ENCODE measurements around the gene CDC16.
A peak's percentile ranks its signal among the peaks of the same experiment; 100 is the strongest.
"Not testable (repeated sequence)": the region's sequence is repeated elsewhere in the genome, so short reads cannot be mapped to it uniquely, and the experiment has no call there.

Gene CDC16, protein sequence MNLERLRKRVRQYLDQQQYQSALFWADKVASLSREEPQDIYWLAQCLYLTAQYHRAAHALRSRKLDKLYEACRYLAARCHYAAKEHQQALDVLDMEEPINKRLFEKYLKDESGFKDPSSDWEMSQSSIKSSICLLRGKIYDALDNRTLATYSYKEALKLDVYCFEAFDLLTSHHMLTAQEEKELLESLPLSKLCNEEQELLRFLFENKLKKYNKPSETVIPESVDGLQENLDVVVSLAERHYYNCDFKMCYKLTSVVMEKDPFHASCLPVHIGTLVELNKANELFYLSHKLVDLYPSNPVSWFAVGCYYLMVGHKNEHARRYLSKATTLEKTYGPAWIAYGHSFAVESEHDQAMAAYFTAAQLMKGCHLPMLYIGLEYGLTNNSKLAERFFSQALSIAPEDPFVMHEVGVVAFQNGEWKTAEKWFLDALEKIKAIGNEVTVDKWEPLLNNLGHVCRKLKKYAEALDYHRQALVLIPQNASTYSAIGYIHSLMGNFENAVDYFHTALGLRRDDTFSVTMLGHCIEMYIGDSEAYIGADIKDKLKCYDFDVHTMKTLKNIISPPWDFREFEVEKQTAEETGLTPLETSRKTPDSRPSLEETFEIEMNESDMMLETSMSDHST

DNA sequence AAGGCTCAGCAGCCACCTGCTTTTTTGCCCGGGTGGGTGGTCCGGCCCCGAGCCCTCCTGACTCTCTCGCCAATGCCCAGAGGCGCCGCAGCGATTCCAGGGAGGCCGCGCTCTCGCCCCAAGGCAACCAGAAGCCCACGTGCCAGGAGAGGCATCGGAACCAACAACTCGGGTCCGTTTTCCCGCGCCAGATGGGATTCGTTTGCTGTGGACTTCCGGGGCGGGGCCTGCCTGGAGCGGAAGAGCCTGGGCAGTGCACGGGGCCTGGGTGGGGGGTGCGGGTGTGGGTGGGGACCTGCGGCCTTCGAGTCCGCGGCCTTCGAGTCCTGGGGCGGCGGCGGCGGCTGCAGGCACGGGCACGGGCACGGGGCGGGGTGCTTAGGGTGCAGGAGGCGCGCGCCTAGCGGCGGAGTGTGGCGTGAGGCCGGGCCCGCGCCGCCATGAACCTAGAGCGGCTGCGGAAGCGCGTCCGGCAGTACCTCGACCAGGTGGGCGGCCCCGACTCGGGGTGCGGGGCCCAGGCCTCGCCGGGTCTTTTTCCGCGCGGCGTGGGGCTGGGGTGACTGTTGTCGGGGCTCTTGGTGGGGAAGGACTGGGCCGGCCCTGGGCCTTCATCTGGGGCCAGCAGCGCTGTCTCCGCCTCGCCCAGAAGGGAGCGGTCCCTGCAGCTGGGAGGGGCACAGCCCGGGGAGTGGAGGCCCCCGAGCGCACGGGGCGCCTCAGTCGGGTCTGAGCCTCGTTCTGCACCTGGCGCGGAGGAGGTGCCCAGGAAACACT lies at the start of gene CDC16:
Gene CDC16 (plus strand): TSS at position 253 of the 777 bp plus-strand sequence. CDS start 188 bp downstream, at position 441.
- DNase-seq = peak; percentile 89

DNA sequence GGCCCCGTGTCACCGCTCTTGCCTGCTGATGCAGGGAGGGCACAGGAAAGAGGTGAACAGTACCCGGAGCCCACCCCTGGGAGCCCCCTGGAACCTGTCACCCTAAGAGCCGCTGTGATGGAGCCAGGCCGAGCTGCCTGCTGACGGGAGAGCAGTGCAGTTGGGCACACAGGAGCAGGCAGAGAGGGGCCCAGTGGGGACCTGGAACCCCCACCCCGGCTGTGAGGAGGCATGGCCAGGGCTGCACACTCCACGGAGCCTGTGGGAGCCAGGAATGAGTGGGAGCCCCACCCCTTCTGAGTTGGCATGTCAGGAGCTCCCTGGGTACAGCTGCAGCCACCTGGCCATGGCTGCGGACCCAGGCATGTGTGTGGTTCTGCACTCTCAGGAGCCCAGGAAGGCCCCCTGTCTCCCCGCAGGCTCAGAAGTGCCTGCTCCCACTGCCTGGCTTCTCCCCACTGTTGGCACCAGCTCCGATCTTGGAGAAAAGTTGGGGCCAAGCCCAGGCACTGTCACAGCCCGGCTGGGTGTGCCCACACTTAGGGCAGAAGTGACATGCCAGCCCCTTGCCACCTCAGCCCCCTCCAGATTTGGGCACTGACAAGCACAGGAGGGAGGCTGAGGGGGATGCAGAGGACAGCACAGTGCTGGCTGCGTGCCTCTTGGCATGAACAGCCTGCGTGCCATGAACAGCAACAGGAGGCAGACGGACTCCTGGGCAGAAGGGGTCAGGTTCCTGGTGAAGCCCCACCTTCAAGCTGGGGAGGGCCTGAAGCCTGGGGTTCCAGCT lies 49.3 kb upstream of the CDC16 start:
- no peak for DNase-seq

DNA sequence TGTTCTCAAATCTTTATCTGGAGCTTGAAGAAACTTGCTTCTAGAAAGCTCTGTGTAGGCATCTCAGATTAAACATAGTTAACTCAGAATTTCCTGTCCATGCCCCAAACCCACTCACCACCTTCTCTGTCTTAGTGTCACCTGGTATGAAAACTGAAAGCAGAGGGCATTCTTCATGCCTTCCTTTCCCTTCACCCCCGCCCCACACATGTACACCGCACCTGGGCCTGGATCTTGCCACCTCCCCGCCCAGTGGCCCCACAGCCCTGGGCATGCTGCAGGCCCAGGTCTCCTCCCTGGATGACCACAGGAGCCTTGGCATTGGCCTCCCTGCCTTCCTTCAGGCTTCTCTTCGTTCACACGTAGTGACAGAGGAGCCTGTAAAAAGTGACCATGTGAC lies 39.8 kb upstream of the CDC16 start:
- DNase-seq = no peak

DNA sequence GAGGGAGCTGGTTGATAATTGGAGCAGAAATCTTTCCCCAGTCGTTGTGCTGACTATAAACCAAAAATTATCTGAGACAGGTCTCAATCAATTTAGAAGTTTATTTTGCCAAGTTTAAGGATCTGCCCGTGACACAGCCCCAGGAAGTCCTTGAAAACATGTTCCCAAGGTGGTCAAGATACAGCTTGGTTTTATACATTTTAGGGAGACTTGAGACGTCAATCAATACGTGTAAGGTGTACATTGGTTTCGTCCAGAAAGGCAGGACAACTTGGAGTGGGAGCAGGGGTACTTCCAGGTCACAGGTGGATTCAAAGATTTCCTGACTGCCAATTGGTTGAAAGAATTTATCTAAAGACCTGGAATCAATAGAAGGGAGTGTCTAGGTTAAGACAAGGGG lies 38.1 kb upstream of the CDC16 start:
- no peak for DNase-seq

DNA sequence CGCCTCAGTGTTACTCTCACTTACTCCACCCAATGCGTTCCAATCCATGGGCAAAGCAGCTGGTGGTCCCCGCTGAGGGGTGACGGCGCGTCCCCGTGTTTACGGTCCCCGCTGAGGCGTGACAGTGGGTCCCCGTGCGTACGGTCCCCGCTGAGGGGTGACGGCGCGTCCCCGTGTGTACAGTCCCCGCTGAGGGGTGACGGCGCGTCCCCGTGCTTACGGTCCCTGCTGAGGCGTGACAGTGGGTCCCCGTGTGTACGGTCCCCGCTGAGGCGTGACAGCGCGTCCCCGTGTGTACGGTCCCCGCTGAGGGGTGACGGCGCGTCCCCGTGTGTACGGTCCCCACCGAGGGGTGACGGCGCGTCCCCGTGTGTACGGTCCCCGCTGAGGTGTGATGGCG lies 36.1 kb upstream of the CDC16 start:
- no peak for DNase-seq

DNA sequence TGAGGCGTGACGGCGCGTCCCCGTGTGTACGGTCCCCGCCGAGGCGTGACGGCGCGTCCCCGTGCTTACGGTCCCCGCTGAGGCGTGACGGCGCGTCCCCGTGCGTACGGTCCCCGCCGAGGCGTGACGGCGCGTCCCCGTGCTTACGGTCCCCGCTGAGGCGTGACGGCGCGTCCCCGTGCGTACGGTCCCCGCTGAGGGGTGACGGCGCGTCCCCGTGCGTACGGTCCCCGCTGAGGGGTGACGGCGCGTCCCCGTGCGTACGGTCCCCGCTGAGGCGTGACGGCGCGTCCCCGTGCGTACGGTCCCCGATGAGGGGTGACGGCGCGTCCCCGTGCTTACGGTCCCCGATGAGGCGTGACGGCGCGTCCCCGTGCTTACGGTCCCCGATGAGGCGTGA lies 35.2 kb upstream of the CDC16 start:
- DNase-seq = not testable (repeated sequence)

DNA sequence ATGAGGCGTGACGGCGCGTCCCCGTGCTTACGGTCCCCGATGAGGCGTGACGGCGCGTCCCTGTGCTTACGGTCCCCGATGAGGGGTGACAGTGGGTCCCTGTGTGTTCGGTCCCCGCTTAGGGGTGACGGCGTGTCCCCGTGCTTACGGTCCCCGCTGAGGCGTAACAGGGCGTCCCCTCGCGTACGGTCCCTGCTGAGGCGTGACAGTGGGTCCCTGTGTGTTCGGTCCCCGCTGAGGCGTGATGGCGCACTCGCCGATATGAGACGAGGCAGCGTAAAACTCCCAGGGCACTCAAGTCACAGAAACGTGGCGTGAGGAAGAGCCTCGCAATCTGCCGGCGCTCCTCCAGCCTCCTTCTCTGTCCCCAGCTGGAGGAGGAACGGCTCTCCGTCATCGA lies 34.7 kb upstream of the CDC16 start:
- no peak for DNase-seq

DNA sequence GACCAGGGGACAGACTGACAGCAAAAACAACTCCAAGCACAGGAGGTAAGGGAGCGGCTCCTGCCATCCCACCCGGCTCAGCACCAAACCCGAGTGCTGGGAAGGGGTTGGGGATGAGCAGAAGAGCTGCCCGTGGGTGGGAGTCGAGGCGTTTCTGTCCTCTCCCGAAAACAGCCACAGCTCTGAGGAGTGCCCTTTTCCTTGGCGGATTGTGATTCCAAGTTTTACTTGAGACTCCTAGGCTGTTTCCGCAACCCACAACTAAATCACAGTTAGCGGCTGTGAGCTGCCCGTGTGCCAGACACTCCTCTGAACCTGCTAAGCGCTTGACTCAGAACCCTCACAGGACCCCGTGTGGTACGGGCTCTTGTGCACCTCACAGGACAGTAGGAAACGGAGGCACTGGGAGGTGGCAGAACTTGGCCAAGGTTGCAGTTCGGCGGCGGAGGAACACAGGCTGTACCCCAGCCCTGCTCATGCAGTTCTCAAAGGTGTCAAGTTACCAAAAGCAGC lies 34.2 kb upstream of the CDC16 start:
- no peak for DNase-seq

DNA sequence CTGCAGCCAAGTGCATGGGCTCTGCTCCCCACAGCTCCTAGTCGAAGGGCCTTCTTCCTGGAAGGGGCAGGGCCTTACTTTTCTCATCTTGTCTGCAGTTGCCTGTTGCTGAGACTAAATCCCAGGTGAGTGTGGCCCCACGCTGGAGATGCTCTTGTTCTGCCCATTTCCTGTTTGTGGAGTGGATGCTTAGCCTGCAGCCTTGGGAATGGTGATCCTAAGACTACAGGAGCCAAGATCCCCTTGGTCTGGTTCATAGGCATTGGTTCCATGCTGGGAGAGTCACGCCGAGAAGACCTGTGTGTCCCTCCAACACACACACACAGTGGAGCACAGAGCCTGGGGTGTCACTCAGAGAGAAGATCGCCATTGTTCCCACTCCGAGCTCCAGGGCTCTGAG lies 32.1 kb upstream of the CDC16 start:
- no peak for DNase-seq

DNA sequence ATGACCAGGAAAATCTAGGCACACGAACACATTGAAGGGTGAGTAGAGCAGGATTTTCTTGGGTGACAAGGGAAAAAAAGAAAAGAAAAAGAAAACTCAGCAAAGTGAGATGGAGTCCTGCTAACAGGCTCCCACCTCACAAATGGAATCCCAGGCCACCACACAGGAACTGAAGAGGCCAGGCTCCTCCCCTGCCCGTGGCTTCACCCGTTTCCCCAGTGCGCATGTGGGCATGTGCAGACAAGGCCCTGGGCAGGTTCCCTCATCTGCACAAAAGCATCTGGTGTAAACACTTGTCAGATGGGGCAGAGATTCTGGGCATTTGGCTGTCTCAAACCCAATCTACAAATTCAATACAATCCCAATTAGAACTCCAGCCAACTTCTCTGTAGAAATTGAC lies 31.2 kb upstream of the CDC16 start:
- peak; percentile 59 for DNase-seq

DNA sequence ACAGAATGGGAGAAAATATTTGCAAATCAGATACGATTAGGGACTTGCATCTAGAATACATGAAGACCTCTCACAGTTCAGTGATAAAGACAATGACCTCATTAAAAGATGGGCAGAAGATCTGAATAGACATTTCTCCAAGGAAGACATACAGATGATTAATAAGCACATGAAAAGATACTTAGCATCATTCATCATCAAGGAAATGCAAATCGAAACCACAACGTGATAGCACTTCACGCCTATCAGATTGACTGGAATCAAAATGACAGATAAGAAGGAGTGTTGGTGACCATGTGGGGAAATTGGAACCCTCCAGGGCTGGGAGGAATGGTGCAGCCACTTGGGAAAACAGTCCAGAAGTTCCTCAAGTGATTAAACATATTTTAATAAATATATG lies 29.8 kb upstream of the CDC16 start:
- no peak for DNase-seq

DNA sequence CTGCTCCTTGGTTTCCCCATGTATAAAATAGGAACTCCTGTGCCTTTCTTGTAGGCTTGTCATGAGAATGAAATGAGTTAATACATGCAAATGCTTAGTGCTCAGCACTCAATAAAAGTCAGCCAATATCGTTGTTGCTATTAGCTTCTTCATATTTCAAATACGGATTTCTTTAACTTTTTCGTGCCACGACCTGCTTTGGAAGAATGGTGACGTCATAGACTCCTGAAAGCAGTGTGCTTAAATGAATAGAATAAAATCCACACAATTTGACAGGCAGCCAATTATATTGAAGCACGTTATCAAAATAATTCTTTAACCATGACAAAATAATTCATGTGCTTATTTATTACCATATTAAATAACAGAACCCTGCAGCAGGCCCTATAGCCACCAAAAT lies 26.6 kb upstream of the CDC16 start:
- DNase-seq = no peak

DNA sequence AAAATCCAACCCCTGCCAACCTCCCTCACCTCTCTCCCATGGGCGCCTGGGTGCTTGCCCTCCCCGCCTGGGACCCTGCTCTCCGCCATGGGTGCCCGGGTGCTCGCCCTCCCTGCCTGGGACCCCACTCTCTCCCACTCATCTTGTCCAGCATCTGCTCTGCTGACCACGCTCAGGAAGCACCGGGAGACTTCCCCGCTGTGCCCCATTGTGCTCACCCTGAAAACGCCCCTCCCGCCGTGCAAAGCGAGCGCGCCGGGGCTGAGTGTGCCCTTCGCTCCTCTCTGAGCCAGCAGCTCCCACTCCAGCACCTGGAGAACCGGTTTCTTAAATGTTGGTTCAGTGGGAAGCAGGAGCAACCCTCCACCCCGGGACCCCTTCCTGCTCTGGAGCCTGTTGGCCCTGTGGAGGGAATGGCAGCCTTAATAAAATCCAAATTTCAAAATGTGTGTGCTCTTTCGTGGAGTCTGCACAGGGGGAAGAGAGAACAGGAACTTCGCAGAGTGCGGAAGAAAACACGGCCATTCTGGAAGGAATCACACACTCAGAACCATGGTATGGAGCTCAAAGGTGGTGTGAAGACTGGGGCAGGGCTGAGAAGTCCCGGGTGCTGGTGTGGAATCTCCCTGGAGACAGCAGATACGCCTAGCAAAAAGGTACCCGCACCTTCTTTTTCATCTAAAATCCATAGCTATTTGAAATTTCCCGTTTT lies 23.1 kb upstream of the CDC16 start:
- no peak for DNase-seq

DNA sequence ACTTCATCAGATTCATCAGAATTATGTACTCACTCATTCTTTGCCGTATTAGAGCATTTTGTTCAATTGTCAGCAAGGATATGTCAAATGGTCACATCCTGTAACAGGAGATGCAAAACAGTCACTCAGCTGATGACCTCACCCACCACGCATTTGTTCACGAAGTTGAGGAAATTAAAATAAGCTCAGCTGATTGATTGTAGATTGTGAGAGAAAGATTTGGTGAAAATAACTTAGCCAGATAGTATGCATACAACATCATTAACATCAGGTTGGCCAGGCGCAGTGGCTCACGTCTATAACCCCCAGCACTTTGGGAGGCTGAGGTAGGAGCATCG lies 22.6 kb upstream of the CDC16 start:
- DNase-seq = no peak

DNA sequence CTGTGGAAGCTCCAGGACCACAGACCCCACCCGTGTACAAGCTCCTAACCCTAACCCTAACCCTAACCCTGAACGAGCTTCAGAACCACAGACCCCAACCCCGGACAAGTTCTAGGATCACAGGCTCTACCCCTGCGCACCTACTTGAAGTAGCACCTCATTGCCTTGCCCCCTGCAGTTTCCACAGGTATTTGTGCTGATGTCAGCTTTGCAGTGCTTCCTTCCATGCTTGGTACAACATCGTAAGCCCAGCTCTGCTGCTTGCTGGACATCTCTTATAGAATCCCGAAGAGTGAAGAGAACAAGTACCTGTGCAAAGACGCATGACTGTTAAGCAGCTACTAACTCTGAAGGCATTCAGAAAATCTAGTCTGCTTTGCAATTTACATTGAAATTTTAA lies 20.7 kb upstream of the CDC16 start:
- no peak for DNase-seq

DNA sequence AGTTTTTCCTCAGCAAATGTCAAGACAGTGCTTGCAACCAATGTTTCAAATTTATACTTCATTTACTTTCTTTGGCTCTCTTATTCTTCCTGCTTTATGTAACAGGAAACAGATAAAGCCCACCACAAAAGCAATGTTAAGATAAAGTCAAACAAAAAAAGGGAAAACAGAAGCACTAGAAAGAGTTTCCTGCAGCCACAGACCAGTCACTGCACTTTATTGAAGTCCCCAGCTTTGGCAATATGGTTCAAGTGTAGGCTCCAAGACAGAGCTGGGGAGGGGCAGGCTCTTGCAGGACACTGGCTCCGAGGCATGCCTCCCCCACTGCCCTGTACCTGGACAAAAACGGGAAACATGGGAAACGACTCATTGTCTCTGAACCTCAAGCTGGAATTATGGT lies 15.3 kb upstream of the CDC16 start:
- DNase-seq = no peak

DNA sequence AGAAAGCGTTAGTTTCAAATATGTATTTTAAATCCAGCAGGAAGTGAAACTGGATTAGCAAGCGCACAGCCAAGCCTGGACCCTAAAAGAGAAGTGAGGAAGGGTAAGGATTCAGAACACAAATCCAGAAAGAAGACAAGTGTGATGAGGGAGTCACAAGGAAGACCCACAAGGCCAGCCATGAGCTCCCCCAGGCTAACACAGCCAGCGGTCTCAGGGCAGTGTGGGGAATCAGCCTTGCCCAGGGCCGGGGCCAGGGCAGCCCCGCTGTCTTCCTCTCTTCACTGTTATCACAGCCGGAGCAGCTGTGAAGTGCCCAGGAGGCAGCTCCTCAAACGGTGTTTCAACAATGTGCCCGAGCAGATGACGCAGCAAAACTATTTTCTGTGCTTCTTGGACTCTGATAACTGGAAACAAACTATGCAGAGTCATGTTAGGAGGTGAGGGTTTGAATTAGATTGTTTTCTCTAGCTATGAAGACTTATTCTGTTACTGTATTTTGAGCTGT lies 12.2 kb upstream of the CDC16 start:
- no peak for DNase-seq

DNA sequence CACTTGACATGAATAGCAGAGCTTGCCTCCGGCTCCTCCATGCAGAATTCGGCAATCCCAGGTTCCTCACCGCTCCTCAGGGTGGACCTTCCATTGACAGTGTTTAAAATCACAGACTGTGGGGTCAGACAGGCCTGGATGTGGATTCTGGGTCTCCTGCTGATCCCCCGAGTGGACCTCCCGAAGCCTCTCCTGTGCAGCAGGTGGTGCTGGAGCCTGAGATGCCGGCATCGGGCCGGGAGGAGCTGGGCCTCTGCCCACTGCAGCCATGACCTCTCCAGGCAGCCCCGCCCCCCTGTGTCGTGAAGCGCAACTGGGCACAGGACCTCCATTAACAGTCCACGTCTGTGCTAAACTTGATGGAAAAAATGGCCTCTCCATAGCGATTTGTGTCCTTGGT lies 10.5 kb upstream of the CDC16 start:
- DNase-seq = no peak

DNA sequence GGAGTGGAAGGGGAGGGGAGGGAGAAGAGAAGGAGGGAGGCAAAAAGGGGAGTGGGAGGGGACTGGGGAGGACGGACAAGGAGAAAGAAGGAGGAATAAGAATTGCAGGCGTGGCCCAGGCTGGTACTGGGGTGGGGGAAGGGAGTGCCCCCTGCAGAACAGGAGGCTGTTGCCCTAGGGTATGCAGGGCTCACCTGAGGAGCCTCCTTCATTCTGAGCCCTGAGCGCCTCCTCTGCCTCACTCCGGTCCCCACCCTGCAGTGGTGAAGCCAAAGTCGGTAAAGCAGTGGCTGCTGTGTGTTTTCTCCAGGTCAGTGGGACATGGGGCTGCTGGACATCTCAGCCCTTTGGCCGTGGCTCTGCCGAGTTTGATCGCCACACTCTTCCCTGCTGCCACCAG lies 9.1 kb upstream of the CDC16 start:
- DNase-seq = no peak

DNA sequence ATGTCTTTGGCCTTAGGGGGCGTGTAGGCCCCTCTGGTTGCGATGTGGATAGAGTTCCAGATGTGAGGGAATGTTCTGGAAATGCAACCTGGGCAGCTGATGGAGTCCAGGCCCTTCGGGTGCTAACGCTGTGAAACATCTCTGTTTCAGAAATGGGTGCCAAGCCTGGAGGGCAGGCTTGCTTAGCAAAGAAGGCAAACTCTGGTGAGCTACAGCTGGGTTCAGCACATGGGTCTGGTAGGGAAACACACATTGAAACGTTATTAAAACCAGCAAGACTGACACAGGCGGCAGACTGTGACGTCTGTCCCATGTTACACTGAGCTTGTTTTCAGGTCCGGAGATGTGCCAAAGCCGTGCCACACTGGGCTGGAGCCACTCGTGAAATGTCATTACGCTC lies 8.6 kb upstream of the CDC16 start:
- DNase-seq = no peak

DNA sequence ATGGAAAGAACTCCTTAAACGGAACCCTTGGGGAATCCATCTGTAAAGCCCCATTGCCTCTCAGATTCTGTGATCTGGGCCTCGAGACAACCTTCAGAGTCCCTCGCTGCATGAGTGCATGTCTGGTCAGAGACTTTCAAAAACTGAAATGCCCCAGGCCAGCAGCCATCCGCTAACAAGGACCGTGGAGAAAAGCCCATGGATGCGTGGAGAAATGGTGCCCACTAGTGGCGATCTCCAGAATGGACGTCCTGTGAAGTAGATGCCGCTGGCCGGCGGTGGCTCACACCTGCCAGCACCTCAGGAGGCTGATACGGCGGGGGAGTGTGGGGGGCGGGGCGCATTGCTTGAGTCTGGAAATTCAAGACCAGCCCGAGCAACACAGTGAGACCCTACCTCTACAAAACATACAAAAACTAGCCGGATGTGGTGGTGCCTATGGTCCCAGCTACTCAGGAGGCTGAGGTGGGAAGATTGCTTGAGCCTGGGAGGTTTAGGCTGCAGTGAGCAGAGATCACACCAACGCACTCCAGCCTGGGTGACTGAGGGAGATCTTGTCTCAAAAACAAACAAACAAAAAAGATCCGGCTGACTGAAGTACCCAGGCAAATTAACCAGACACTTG lies 7.9 kb upstream of the CDC16 start:
- DNase-seq = peak; percentile 86

DNA sequence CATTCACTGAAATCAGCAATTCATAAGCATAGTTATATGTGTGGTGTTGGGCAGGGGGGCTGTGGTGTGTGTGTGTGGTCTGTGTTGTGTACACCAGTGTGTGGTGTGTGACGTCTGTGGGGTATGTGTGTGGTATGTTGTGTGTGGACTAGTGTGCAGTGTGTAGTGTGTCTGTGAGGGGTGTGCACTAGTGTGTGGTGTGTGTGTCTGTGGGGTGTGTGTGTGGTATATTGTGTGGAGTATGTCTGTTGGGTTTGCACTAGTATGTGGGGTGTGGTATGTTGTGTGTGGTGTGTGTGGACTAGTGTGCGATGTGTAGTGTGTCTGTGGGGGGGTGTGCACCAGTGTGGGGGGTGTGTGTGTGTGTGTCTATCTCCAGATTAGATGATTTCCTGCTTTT lies 7.2 kb upstream of the CDC16 start:
- no peak for DNase-seq

All from NCI-H1694 (cell line).